CD4-positive, alpha-beta T cell treated with Interleukin-2 at 100 ng/mL for 4 hours (primary cell): ENCODE data around the gene CHAD.
"Not testable (repeated sequence)": the region's sequence is repeated elsewhere in the genome, so short reads cannot be mapped to it uniquely, and the experiment has no call there.

Experiments
- DNase-seq: peaks from one replicate; pipeline ENCODE4 v3.0.0-alpha.2; 2020; ENCODE audit warnings: low spot score

Gene CHAD

GRCh38 chr17:50474523-50474922, 5.8 kb upstream of the CHAD start:
- no peak for DNase-seq

- no peak for DNase-seq
Measured at GRCh38 chr17:50473901-50474300, 5.2 kb upstream of the CHAD start.

GRCh38 chr17:50472761-50473161, 4.1 kb upstream of the CHAD start:
- not testable (repeated sequence) for DNase-seq

GRCh38 chr17:50472286-50472685, 3.6 kb upstream of the CHAD start:
- no peak for DNase-seq

GRCh38 chr17:50471009-50471905, 2.6 kb upstream of the CHAD start:
- no peak for DNase-seq

- no peak for DNase-seq
Measured at GRCh38 chr17:50470426-50470825, 1.7 kb upstream of the CHAD start.

GRCh38 chr17:50469671-50470305, 1.1 kb upstream of the CHAD start:
- no peak for DNase-seq

- DNase-seq = no peak
Measured at GRCh38 chr17:50469208-50469605, 527 bp upstream of the CHAD start.

GRCh38 chr17:50467855-50468303, 801 bp downstream of the CHAD start:
- no peak for DNase-seq

GRCh38 chr17:50467114-50467854, 1.4 kb downstream of the CHAD start:
- DNase-seq = no peak

- no peak for DNase-seq
Measured at GRCh38 chr17:50466371-50467113, 2.1 kb downstream of the CHAD start.

GRCh38 chr17:50465635-50466034, 3.0 kb downstream of the CHAD start:
- no peak for DNase-seq

GRCh38 chr17:50465171-50465570, 3.5 kb downstream of the CHAD start:
- DNase-seq = no peak

GRCh38 chr17:50464736-50465135, 3.9 kb downstream of the CHAD start:
- no peak for DNase-seq

GRCh38 chr17:50464121-50464520, 4.6 kb downstream of the CHAD start:
- DNase-seq = no peak

- no peak for DNase-seq
Measured at GRCh38 chr17:50462446-50462845, 6.2 kb downstream of the CHAD start.

- DNase-seq = no peak
Measured at GRCh38 chr17:50461550-50462132, 7.0 kb downstream of the CHAD start.

GRCh38 chr17:50460831-50461526, 7.7 kb downstream of the CHAD start:
- no peak for DNase-seq

- DNase-seq = no peak
Measured at GRCh38 chr17:50459756-50460155, 8.9 kb downstream of the CHAD start.

- DNase-seq = no peak
Measured at GRCh38 chr17:50458701-50459676, 9.7 kb downstream of the CHAD start.
